ENCODE data around the gene MYEOV.
A peak's percentile ranks its signal among the peaks of the same experiment; 100 is the strongest.

The MYEOV gene

DNA sequence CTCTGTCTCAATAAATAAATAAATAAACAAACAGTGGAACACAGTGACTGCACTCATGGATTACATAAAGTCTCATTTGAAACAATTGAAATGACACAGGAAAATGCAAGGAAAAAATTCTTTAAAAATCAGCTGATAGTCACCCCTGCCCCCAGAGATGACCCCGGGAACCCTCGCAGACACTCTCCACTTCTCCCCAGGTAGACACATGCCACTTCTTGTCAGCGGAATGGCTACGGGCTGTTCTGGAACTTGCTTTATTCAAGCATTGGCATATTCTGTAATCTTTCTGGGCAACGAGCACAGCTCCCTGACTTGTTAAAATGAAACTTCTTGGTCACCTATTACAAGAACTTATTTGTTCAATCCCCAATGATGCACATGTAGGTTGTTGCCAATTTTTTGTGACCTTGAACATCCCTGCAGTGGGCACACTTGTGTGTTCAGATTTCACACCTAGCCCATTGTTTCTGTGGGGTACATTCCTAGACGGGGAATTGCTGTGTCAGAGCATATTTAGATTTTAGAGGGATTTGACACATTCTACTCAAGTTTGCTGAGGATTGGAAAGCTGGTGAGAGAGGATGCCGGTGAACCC lies 32.8 kb downstream of the MYEOV start:
- no peaks in the 10 kb centered on the region for H3K9me3 ChIP-seq (ENCODE audit: control insufficient read depth in 2 of 2, low read length in 2 of 2)

DNA sequence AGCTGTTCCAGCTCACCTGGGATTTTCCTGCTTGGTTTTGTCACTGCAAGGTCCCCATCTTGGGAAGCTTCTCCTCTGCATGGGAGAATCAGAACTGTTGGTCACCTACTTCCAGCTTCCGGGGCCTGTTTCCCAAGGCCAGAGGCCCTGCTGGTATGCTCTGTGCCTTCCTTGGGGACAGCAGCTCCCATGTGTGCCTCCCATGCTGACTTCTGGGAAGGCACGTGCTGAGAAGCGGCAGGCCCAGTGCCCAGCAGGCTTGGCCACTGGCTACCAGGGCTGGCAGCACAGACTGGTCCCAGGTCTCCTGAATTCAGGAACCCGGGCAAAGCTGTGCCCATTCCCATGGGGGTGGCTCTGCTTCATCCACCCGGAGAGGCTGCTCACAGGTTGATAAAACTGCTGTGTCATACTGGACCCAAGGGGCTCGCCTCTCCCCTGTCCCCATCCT lies 33.8 kb downstream of the MYEOV start:
- Histone ChIP-seq H3K9ac (ENCODE audit: low read depth in 1 of 2, low read length in 2 of 2) (no peak overlapping the region), H3K4me3 (ENCODE audit: low read length in 2 of 2) (no peak overlapping the region), H3K4me1 (ENCODE audit: control insufficient read depth in 2 of 2, insufficient read depth in 2 of 2, low read length in 2 of 2) (no peaks in the 10 kb centered on the region), H3K36me3 (ENCODE audit: control insufficient read depth in 2 of 2, insufficient read depth in 2 of 2, low read length in 2 of 2) (no peaks in the 10 kb centered on the region), H3K9me3 (ENCODE audit: control insufficient read depth in 2 of 2, low read length in 2 of 2) (no peaks in the 10 kb centered on the region), H3K27ac (ENCODE audit: low read depth in 2 of 2, low read length in 2 of 2) (no peak overlapping the region), H3K27me3 (ENCODE audit: control insufficient read depth in 2 of 2, insufficient read depth in 2 of 2, low read length in 2 of 2) (no peaks in the 10 kb centered on the region)

More for the DNA sequence above, 32.8 kb downstream of the MYEOV start:
- H3K4me1 ChIP-seq (ENCODE audit: control insufficient read depth in 2 of 2, insufficient read depth in 2 of 2, low read length in 2 of 2): no peaks in the 10 kb centered on the region
- H3K9ac ChIP-seq (ENCODE audit: low read depth in 1 of 2, low read length in 2 of 2): no peak overlapping the region
- H3K4me3 ChIP-seq (ENCODE audit: low read length in 2 of 2): no peak overlapping the region
- H3K36me3 ChIP-seq (ENCODE audit: control insufficient read depth in 2 of 2, insufficient read depth in 2 of 2, low read length in 2 of 2): no peaks in the 10 kb centered on the region
- no peak overlapping the region for H3K27ac ChIP-seq (ENCODE audit: low read depth in 2 of 2, low read length in 2 of 2)
- H3K27me3 ChIP-seq (ENCODE audit: control insufficient read depth in 2 of 2, insufficient read depth in 2 of 2, low read length in 2 of 2): no peaks in the 10 kb centered on the region

DNA sequence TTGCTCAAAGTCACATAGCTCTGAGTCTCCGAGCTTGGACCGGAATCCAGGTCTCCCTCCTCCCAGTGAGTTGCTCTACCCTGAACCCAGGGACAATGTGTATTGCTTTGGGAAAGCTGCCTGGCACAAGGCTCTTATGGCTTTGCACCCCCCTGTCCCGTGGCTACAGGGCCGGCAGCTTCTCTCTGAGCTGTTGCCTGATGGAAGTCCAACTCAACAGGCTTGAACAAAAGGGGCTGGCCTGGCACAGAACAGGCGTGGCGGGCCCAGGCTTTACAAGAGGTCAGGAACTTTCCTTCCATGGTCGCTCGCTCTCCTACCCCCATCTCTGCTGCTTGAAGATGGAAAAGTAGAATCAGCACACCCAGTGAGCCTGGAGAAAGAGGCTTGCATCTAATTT lies 34.3 kb downstream of the MYEOV start:
- H3K4me1 ChIP-seq (ENCODE audit: control insufficient read depth in 2 of 2, insufficient read depth in 2 of 2, low read length in 2 of 2): peaks cover 0 to 4% of the 10 kb centered on the region in 2 donors
- no peaks in the 10 kb centered on the region for H3K9me3 ChIP-seq (ENCODE audit: control insufficient read depth in 2 of 2, low read length in 2 of 2)
- H3K27ac ChIP-seq (ENCODE audit: low read depth in 2 of 2, low read length in 2 of 2): no peak overlapping the region
- no peaks in the 10 kb centered on the region for H3K36me3 ChIP-seq (ENCODE audit: control insufficient read depth in 2 of 2, insufficient read depth in 2 of 2, low read length in 2 of 2)
- H3K27me3 ChIP-seq (ENCODE audit: control insufficient read depth in 2 of 2, insufficient read depth in 2 of 2, low read length in 2 of 2): no peaks in the 10 kb centered on the region
- no peak overlapping the region for H3K9ac ChIP-seq (ENCODE audit: low read depth in 1 of 2, low read length in 2 of 2)
- no peak overlapping the region for H3K4me3 ChIP-seq (ENCODE audit: low read length in 2 of 2)

DNA sequence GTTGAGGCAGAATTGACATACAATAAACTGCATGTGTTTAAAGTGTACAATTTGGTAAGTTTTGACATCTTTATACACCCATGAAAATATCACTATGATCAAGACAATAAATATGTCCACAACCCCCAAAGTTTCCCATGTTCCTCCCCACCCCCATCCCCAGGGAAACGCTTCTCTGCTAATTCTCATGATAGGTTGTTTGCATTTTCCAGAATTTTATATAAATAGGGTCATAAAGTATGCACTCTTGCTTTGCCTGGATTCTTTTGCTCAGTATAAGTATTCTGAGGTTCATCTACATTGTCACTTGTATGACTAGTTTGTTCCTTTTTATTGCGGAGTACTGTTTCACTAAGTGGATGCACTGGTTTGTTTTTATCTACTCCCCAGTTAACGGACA lies 35.6 kb downstream of the MYEOV start:
- Histone ChIP-seq H3K9me3 (ENCODE audit: control insufficient read depth in 2 of 2, low read length in 2 of 2) (no peaks in the 10 kb centered on the region), H3K36me3 (ENCODE audit: control insufficient read depth in 2 of 2, insufficient read depth in 2 of 2, low read length in 2 of 2) (no peaks in the 10 kb centered on the region), H3K27me3 (ENCODE audit: control insufficient read depth in 2 of 2, insufficient read depth in 2 of 2, low read length in 2 of 2) (no peaks in the 10 kb centered on the region), H3K27ac (ENCODE audit: low read depth in 2 of 2, low read length in 2 of 2) (no peak overlapping the region), H3K9ac (ENCODE audit: low read depth in 1 of 2, low read length in 2 of 2) (no peak overlapping the region), H3K4me1 (ENCODE audit: control insufficient read depth in 2 of 2, insufficient read depth in 2 of 2, low read length in 2 of 2) (peaks cover 0 to 5% of the 10 kb centered on the region in 2 donors), H3K4me3 (ENCODE audit: low read length in 2 of 2) (no peak overlapping the region)

DNA sequence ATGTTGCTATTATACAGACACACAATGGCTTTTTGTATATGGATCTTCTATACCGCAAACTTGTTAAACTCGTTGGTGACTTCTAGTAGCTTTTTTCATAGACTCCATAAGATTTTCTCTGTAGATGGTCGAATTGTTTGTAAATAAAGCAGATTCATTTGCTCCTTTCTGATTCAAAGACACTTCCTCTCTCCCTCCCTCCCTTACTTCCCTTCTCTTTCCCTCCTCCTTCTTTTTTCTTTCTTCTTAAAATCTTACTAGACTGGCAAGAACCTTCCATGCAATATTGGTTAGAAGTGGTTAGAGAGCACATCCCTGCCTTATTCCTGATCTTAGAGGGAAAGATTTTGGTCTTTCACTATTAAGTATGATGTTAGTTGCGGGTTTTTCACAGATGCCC lies 36.4 kb downstream of the MYEOV start:
- Histone ChIP-seq H3K27me3 (ENCODE audit: control insufficient read depth in 2 of 2, insufficient read depth in 2 of 2, low read length in 2 of 2) (no peaks in the 10 kb centered on the region), H3K4me1 (ENCODE audit: control insufficient read depth in 2 of 2, insufficient read depth in 2 of 2, low read length in 2 of 2) (peaks cover 0 to 5% of the 10 kb centered on the region in 2 donors), H3K27ac (ENCODE audit: low read depth in 2 of 2, low read length in 2 of 2) (no peak overlapping the region), H3K9me3 (ENCODE audit: control insufficient read depth in 2 of 2, low read length in 2 of 2) (no peaks in the 10 kb centered on the region), H3K9ac (ENCODE audit: low read depth in 1 of 2, low read length in 2 of 2) (no peak overlapping the region), H3K36me3 (ENCODE audit: control insufficient read depth in 2 of 2, insufficient read depth in 2 of 2, low read length in 2 of 2) (no peaks in the 10 kb centered on the region), H3K4me3 (ENCODE audit: low read length in 2 of 2) (no peak overlapping the region)

DNA sequence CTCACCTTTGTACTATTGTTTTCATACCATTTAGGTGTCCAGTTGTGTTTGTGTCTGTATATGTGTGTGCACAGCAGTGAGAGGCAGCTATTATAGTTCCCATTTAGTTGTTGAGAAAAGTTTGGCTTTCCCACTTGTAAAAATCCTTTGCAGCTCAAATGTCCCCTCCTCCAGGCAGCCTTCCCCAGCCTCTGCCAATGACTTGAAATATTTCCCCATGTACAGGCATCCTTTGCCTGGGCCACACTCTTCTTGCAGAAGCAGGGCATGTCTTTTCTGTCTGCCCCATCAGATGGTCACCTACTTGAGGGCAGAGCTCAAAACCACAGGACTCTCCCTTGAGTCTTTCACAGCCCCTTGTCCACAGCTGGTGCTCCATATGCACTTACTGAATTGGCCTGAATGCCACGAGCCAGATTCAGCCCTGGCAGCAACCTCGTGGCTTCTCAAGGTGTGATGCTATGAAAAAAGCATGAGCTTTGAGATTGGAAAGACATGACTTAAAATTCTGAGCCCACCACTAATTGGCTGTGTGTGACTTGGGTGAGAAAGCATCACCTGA lies 39.3 kb downstream of the MYEOV start:
- H3K36me3 ChIP-seq (ENCODE audit: control insufficient read depth in 2 of 2, insufficient read depth in 2 of 2, low read length in 2 of 2): no peaks in the 10 kb centered on the region
- H3K27ac ChIP-seq (ENCODE audit: low read depth in 2 of 2, low read length in 2 of 2): no peak overlapping the region
- H3K4me3 ChIP-seq (ENCODE audit: low read length in 2 of 2): no peak overlapping the region
- no peaks in the 10 kb centered on the region for H3K27me3 ChIP-seq (ENCODE audit: control insufficient read depth in 2 of 2, insufficient read depth in 2 of 2, low read length in 2 of 2)
- H3K9ac ChIP-seq (ENCODE audit: low read depth in 1 of 2, low read length in 2 of 2): no peak overlapping the region
- H3K9me3 ChIP-seq (ENCODE audit: control insufficient read depth in 2 of 2, low read length in 2 of 2): no peaks in the 10 kb centered on the region
- H3K4me1 ChIP-seq (ENCODE audit: control insufficient read depth in 2 of 2, insufficient read depth in 2 of 2, low read length in 2 of 2): peaks cover 7 to 14% of the 10 kb centered on the region in 2 donors

DNA sequence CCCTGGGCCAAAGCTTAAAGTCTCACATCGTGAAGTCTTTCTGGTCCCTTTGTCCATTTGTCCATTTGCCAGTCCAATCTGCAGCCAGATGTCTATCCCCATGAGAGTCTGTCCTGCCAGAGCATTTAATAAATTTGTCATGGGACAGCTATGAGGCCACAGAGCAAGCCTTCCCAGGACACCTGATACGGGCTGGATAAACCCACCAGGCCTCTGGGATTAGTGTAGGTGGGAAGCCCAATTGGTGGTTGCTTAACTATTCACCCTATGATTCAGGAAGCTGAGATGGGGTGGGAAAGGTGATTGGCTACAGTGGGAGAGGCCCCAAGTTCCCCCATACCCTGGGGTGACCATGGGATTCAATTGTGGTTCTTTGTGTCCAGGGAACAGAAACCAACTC lies 39.9 kb downstream of the MYEOV start:
- H3K36me3 ChIP-seq (ENCODE audit: control insufficient read depth in 2 of 2, insufficient read depth in 2 of 2, low read length in 2 of 2): no peaks in the 10 kb centered on the region
- H3K27ac ChIP-seq (ENCODE audit: low read depth in 2 of 2, low read length in 2 of 2): no peak overlapping the region
- no peak overlapping the region for H3K9ac ChIP-seq (ENCODE audit: low read depth in 1 of 2, low read length in 2 of 2)
- no peaks in the 10 kb centered on the region for H3K27me3 ChIP-seq (ENCODE audit: control insufficient read depth in 2 of 2, insufficient read depth in 2 of 2, low read length in 2 of 2)
- H3K9me3 ChIP-seq (ENCODE audit: control insufficient read depth in 2 of 2, low read length in 2 of 2): no peaks in the 10 kb centered on the region
- no peak overlapping the region for H3K4me3 ChIP-seq (ENCODE audit: low read length in 2 of 2)
- H3K4me1 ChIP-seq (ENCODE audit: control insufficient read depth in 2 of 2, insufficient read depth in 2 of 2, low read length in 2 of 2): peaks cover 7 to 14% of the 10 kb centered on the region in 2 donors

DNA sequence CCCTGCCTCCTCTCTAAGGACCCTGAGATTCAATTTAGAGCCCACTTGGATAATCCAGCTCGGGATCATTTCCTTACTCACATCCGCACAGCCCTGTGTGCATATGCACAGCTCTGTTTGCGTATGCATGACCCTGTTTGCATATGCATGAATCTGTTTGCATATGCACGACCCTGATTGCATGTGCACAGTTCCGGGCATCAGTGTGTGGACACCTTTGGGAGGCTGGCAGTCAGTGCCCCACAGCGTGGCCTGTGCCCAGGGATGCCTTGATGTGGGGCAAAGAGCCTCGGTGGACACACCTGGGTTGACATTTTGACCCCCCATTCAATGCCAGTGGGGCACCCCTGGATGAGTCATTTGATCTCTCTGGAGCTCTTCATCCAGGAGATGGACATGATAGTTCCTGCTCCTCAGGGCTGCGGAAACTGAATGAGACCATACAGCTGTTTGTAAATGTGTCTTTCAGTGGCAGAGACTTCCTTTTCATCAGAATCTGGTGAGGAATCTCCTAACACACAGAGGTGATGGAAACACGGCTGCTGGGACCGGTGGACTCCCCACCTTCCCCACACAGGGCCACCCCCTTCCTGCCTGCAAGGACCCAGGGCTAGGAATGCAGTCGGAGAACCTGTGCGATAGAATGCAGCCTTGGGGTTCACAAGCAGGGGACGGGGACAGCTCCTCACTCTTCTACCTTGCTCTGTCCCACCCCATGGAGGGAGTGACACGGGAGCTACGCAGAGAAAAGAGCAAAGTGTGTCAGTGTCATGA lies 41.2 kb downstream of the MYEOV start:
- Histone ChIP-seq H3K27ac (ENCODE audit: low read depth in 2 of 2, low read length in 2 of 2) (no peak overlapping the region), H3K36me3 (ENCODE audit: control insufficient read depth in 2 of 2, insufficient read depth in 2 of 2, low read length in 2 of 2) (no peaks in the 10 kb centered on the region), H3K27me3 (ENCODE audit: control insufficient read depth in 2 of 2, insufficient read depth in 2 of 2, low read length in 2 of 2) (no peaks in the 10 kb centered on the region), H3K4me1 (ENCODE audit: control insufficient read depth in 2 of 2, insufficient read depth in 2 of 2, low read length in 2 of 2) (peaks cover 7 to 14% of the 10 kb centered on the region in 2 donors), H3K4me3 (ENCODE audit: low read length in 2 of 2) (no peak overlapping the region), H3K9me3 (ENCODE audit: control insufficient read depth in 2 of 2, low read length in 2 of 2) (no peaks in the 10 kb centered on the region), H3K9ac (ENCODE audit: low read depth in 1 of 2, low read length in 2 of 2) (no peak overlapping the region)

DNA sequence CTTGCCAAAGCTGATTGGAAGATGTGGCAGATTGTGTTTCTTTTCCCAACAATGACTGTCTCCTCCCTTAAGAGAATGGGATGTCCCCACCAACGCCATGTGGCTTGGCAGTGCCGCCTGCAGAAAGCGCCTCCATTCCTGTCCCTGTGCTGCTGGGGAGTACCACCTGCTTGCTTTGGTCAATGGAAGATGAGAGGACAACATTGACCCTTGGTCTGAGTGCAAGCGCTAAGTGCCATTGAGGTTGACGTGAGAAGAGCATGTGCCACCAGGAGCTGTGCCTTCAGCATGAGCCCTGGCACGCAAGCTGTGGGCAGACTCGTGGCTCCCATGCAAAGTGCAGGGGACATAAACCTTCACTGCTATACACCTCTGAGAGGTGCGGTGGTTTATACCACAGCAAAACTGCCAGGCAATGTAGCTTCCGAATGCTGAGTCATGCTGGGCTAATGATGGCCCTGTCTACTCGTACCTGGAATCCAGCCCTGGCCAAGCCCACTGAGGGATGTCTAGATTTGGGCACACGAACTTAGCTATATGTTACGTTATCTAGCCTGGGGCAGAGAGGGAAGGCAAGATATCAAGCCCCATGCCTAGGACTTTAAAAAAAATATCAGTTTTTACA lies 41.9 kb downstream of the MYEOV start:
- Histone ChIP-seq H3K27me3 (ENCODE audit: control insufficient read depth in 2 of 2, insufficient read depth in 2 of 2, low read length in 2 of 2) (no peaks in the 10 kb centered on the region), H3K27ac (ENCODE audit: low read depth in 2 of 2, low read length in 2 of 2) (no peak overlapping the region), H3K9ac (ENCODE audit: low read depth in 1 of 2, low read length in 2 of 2) (no peak overlapping the region), H3K4me1 (ENCODE audit: control insufficient read depth in 2 of 2, insufficient read depth in 2 of 2, low read length in 2 of 2) (peaks cover 7 to 14% of the 10 kb centered on the region in 2 donors), H3K36me3 (ENCODE audit: control insufficient read depth in 2 of 2, insufficient read depth in 2 of 2, low read length in 2 of 2) (no peaks in the 10 kb centered on the region), H3K4me3 (ENCODE audit: low read length in 2 of 2) (no peak overlapping the region), H3K9me3 (ENCODE audit: control insufficient read depth in 2 of 2, low read length in 2 of 2) (no peaks in the 10 kb centered on the region)

DNA sequence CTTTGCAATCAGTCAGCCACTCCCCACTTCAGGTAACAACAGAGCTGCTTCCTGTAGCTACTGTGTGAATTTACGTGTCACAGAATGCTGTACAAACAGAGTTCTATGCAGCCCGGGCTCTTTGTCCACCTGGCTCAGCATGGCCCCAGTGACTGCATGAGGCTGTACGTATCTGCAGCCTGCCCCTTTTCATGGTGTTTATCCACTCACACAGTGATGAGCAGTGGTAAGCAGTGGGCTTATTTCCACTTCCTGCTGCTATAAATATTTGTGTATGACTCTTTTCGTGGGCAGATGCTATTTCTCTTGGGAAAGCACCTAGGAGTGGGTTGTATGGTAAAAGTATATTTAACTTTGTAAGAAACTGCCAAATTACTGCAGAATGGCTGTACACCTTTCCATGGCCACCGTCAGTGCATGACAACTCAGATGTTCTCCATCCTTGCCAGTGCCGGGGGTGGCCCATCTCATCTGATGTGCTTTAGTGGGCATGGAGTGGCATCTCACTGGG lies 43.3 kb downstream of the MYEOV start:
- Histone ChIP-seq H3K36me3 (ENCODE audit: control insufficient read depth in 2 of 2, insufficient read depth in 2 of 2, low read length in 2 of 2) (no peaks in the 10 kb centered on the region), H3K27me3 (ENCODE audit: control insufficient read depth in 2 of 2, insufficient read depth in 2 of 2, low read length in 2 of 2) (no peaks in the 10 kb centered on the region), H3K27ac (ENCODE audit: low read depth in 2 of 2, low read length in 2 of 2) (peak overlapping the region; percentile 91 to 94), H3K4me3 (ENCODE audit: low read length in 2 of 2) (peak overlapping the region in 1 of 2 donors; percentile 45), H3K9ac (ENCODE audit: low read depth in 1 of 2, low read length in 2 of 2) (peak overlapping the region; percentile 17 to 47), H3K4me1 (ENCODE audit: control insufficient read depth in 2 of 2, insufficient read depth in 2 of 2, low read length in 2 of 2) (peaks cover 7 to 14% of the 10 kb centered on the region in 2 donors), H3K9me3 (ENCODE audit: control insufficient read depth in 2 of 2, low read length in 2 of 2) (no peaks in the 10 kb centered on the region)

All from mucosa of rectum (tissue), 2 donors.